Upper lobe of left lung (tissue), 6 donors: ENCODE results near the gene USP33. TPM values are rescaled to one million over a fixed set of nuclear protein-coding genes. Genes with fewer than 3 reads are reported as not detected.
"Not testable (repeated sequence)": the region's sequence is repeated elsewhere in the genome, so short reads cannot be mapped to it uniquely, and the experiment has no call there.

Experiments used
- ATAC-seq, 2 donors: fragments of 200-7000 bp; cut with Tn5 transposase; one replicate each; pipeline ENCODE4 v1.9.1; 2022; ENCODE audit warnings: mild to moderate bottlenecking in 2 of 2, moderate library complexity in 2 of 2; ENCODE audit not compliant: low FRiP score in 2 of 2
- DNase-seq, 2 donors: peaks; one replicate each; pipeline ENCODE4 v3.0.0-alpha.2; 2019 to 2020
- H3K27ac ChIP-seq, 4 donors: fragments of 200-600 bp; sonication (generic); one replicate each; pipeline ENCODE4 v1.5.1; 2016 to 2019
- H3K27me3 ChIP-seq, 4 donors: fragments of 200-600 bp; sonication (generic); one replicate each; pipeline ENCODE4 v1.5.1; 2017 to 2019
- H3K36me3 ChIP-seq, 4 donors: fragments of 200-600 bp; sonication (generic); one replicate each; pipeline ENCODE4 v1.5.1; 2016 to 2019
- H3K4me1 ChIP-seq, 4 donors: fragments of 200-600 bp; sonication (generic); one replicate each; pipeline ENCODE4 v1.5.1; 2018 to 2019
- H3K4me3 ChIP-seq, 4 donors: fragments of 200-600 bp; sonication (generic); one replicate each; pipeline ENCODE4 v1.5.1; 2017 to 2019; ENCODE audit warnings: mild to moderate bottlenecking in 2 of 4, moderate library complexity in 1 of 4
- H3K9me3 ChIP-seq, 4 donors: fragments of 200-600 bp; sonication (generic); one replicate each; pipeline ENCODE4 v1.5.1; 2018 to 2019
- EP300 ChIP-seq, 4 donors: sonication (generic); formaldehyde crosslinking; IDR thresholded peaks; one replicate each; pipeline ENCODE4 v1.5.1; 2017; ENCODE audit warnings: antibody characterized with exemption in 4 of 4, control low read depth in 2 of 4
- POLR2A ChIP-seq, 4 donors: fragments of 450-650 bp; IDR thresholded peaks; one replicate each; pipeline ENCODE4 v1.5.1; 2016 to 2017; ENCODE audit warnings: antibody characterized with exemption in 4 of 4, mild to moderate bottlenecking in 2 of 4
- POLR2AphosphoS5 ChIP-seq, 2 donors: sonication (generic); formaldehyde crosslinking; IDR thresholded peaks; one replicate each; pipeline ENCODE4 v1.5.1; 2017; ENCODE audit warnings: antibody characterized with exemption in 2 of 2
- WGBS, 2 donors: methylation state at CpG; one replicate each; pipeline ENCODE4 v1.1.5; 2017 to 2018; 5-methylcytosine and 5-hydroxymethylcytosine counted together
- total RNA-seq, 6 donors: library from RNA; depleted of rRNA in 4 of 6; stranded (reverse); fragments of >200 nt in 4 of 6; gene quantifications; one replicate each; pipeline versions ENCODE4 v1.1.0 to v1.2.1, GENCODE V29; 2016 to 2021
- TF ChIP-seq, protein P1 (sequence below), 6 experiments: fragments of 450-650 bp in 4 of 6; fragments of 200-600 bp in 2 of 6; sonication (generic) in 2 of 6; IDR thresholded peaks; one replicate each; pipeline ENCODE4 v1.5.1; 2016 to 2019; ENCODE audit warnings: antibody characterized with exemption in 6 of 6
- donor health status: DM: no; HTN: no; CAD: no; lungs with moderate emphysema.
- donor health status: DM: no; HTN: yes; CAD: no; lungs with severe emphysema.

The USP33 gene
- total RNA-seq, 6 donors from 2014 or later = 46.3 to 107 (median 58.7) TPM

- Histone ChIP-seq H3K4me3 (no peak overlapping the region), H3K36me3 (no peaks in the 10 kb centered on the region), H3K27me3 (no peaks in the 10 kb centered on the region), H3K4me1 (peaks cover 22 to 32% (median 27%) of the 10 kb centered on the region in 4 donors), H3K27ac (peak overlapping the region in 2 of 4 donors; percentile 17 to 91), H3K9me3 (no peaks in the 10 kb centered on the region)
- ATAC-seq (no peak), DNase-seq (no peak)
- TF ChIP-seq POLR2AphosphoS5 (IDR thresholded peaks at IDR 0.05) = no peak
- TF ChIP-seq, protein P1, sequence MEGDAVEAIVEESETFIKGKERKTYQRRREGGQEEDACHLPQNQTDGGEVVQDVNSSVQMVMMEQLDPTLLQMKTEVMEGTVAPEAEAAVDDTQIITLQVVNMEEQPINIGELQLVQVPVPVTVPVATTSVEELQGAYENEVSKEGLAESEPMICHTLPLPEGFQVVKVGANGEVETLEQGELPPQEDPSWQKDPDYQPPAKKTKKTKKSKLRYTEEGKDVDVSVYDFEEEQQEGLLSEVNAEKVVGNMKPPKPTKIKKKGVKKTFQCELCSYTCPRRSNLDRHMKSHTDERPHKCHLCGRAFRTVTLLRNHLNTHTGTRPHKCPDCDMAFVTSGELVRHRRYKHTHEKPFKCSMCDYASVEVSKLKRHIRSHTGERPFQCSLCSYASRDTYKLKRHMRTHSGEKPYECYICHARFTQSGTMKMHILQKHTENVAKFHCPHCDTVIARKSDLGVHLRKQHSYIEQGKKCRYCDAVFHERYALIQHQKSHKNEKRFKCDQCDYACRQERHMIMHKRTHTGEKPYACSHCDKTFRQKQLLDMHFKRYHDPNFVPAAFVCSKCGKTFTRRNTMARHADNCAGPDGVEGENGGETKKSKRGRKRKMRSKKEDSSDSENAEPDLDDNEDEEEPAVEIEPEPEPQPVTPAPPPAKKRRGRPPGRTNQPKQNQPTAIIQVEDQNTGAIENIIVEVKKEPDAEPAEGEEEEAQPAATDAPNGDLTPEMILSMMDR (IDR thresholded peaks at IDR 0.05) = no peak
- no peak for TF ChIP-seq POLR2A (IDR thresholded peaks at IDR 0.05)
- WGBS, 2 donors = 22 to 44% methylated on average over 1 of the region's 1 CpG
Measured at GRCh38 chr1:77757066-77757584, 2.5 kb downstream of the USP33 start.

- TF ChIP-seq, protein P1 (IDR thresholded peaks at IDR 0.05) = no peak
- Histone ChIP-seq H3K36me3 (no peaks in the 10 kb centered on the region), H3K27ac (no peak overlapping the region), H3K9me3 (no peaks in the 10 kb centered on the region), H3K27me3 (no peaks in the 10 kb centered on the region), H3K4me1 (peaks cover 24 to 35% (median 29%) of the 10 kb centered on the region in 4 donors), H3K4me3 (no peak overlapping the region)
- WGBS, 2 donors = 74 to 85% methylated on average over 1 of the region's 1 CpG
- ATAC-seq (no peak), DNase-seq (no peak)
Measured at GRCh38 chr1:77756052-77756754, 3.4 kb downstream of the USP33 start.

DNA sequence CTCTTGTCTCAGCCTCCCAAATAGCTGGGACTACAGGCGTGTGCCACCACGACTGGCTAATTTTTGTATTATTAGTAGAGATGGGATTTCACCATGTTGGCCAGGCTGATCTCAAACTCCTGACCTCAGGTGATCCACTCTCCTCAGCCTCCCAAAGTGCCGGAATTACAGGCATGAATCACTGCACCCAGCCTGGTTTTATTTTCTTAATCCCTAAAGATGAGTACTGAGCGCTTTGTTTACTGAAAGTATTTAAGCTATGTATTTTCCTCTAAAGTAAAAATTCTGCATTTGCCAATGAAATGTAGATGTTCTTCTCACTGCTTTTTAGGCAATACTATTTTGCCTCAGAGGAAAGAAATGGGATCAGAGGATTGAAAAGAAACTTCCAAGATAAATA lies 10.2 kb downstream of the USP33 start:
- H3K4me1 ChIP-seq = peaks cover 4 to 20% (median 14%) of the 10 kb centered on the region in 4 donors
- H3K27me3 ChIP-seq, ATAC-seq, DNase-seq, H3K9me3 ChIP-seq, H3K36me3 ChIP-seq, H3K27ac ChIP-seq, H3K4me3 ChIP-seq: not testable (repeated sequence)
- 97 to 99% methylated on average over 4 of the region's 4 CpGs for WGBS, 2 donors

- peaks cover 8 to 16% (median 9%) of the 10 kb centered on the region in 4 donors for H3K4me1 ChIP-seq
- 84 to 93% methylated on average over 7 of the region's 7 CpGs for WGBS, 2 donors
- peaks cover 0 to 12% (median 2%) of the 10 kb centered on the region in 4 donors for H3K36me3 ChIP-seq
- no peak overlapping the region for H3K4me3 ChIP-seq
- ATAC-seq (no peak), DNase-seq (no peak)
- H3K9me3 ChIP-seq = no peaks in the 10 kb centered on the region
- TF ChIP-seq, protein P1 (IDR thresholded peaks at IDR 0.05) = no peak
- TF ChIP-seq EP300 (IDR thresholded peaks at IDR 0.05) (no peak), POLR2AphosphoS5 (IDR thresholded peaks at IDR 0.05) (no peak), POLR2A (IDR thresholded peaks at IDR 0.05) (no peak)
- no peak overlapping the region for H3K27ac ChIP-seq
- H3K27me3 ChIP-seq = no peaks in the 10 kb centered on the region
Measured at GRCh38 chr1:77744576-77744975, 15.1 kb downstream of the USP33 start.

DNA sequence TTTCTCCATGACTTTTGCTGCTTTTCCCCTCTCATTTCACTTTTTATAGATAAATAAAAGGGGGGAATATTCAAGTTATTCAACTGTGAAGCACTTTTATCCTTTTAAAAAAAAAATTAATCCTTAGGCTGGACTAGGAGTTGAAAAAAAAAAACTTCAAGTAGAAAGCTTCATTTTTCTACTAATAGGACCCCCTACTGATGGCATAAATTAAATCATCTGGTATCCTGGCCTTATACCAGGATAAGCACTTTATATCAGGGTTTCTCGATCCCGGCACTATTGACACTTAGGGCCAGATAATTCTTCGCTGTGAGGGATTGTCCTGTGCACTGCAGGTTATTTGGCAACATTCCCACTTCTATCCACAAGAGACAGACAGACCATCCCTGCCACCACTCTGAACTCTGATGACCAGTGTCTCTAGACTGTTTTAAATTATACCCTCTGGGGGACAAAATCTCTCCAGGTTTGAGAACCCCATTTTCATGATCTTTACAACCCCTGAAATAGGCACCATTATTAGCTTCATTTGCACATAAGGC lies 17.6 kb downstream of the USP33 start:
- Histone ChIP-seq H3K27me3 (no peaks in the 10 kb centered on the region), H3K4me3 (no peak overlapping the region), H3K4me1 (peaks cover 0 to 10% (median 2%) of the 10 kb centered on the region in 4 donors), H3K9me3 (no peaks in the 10 kb centered on the region), H3K27ac (no peak overlapping the region), H3K36me3 (peaks cover 7 to 30% (median 11%) of the 10 kb centered on the region in 4 donors)
- TF ChIP-seq, protein P1 (IDR thresholded peaks at IDR 0.05) = no peak
- TF ChIP-seq POLR2AphosphoS5 (IDR thresholded peaks at IDR 0.05) (no peak), EP300 (IDR thresholded peaks at IDR 0.05) (no peak), POLR2A (IDR thresholded peaks at IDR 0.05) (no peak)
- ATAC-seq (no peak), DNase-seq (no peak)
- 84 to 95% methylated on average over 3 of the region's 3 CpGs for WGBS, 2 donors
